NCI-H1048 (cell line): ENCODE data around the gene CNTN4.

Source experiments
- DNase-seq: peaks from one replicate; lab custom pipeline; 2025; lab: John Stamatoyannopoulos, UW

Gene CNTN4

DNA sequence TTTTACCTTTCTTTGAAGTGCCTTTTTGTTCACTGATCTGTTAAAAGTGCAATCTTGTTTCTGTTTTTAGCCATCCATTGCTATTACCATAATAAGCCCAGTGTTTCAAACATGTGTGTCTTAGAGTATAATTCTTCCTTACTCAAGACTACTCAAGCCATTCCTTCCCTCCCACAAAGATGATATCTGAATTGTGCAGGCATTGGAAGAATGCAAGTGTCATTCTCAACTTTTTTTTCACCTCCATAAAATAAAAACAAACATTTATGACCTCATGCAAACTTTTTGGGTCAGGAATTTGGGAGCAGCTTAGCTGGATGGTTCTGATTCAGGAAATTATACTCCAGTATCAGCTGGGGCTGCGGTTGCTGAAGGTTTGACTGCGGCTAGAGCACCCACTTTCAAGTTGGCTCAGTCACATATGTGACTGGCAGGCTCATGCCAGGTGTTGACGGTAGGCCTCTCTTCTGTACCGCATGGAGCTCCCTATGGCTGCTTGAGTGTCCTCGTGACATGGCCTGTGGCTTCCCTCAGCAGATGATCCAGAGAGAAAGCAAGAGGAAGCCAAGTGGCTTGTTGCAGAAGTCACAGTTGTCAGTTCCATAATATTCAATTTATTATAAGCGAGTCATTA is 490.8 kb downstream of the CNTN4 start:
- DNase-seq = no peak

DNA sequence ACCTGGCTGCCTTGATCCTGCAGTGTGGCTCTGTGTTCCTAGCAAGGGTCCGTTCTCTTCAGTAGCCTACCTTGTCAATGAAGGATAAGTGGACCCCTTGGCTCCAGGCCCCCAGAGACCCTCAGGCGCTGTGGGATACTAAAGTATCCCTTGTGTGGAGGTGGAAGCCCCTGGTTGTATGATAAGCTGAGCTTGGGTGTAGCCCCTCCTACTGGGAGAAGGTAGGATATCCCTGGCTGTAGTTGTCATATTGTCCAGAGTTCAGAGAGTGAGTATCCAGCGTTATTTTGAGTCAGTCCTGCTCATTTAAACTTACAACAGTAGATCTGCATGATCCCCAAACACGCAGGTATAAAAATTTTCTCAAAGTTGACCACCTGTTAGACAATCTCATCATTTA is 496.8 kb downstream of the CNTN4 start:
- DNase-seq = no peak

DNA sequence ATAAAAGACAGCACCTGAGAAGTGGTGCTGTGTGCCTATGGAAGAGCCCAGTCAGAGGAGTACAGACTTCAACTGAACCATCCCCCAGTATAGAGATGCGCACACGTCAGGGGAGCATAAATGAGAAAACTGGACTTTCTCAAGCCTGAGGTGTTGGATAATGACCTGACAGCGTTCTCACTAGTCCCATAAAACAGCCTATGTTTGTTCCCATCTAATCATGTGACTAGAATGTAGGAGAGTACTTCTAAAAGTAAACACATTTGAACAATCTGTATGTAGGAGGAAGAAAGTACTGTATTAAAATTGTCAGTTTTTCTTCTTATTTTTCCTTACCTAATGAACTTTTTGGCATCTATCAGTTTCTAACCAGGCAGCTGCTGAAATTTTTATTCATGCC is 498.9 kb downstream of the CNTN4 start:
- DNase-seq = no peak

DNA sequence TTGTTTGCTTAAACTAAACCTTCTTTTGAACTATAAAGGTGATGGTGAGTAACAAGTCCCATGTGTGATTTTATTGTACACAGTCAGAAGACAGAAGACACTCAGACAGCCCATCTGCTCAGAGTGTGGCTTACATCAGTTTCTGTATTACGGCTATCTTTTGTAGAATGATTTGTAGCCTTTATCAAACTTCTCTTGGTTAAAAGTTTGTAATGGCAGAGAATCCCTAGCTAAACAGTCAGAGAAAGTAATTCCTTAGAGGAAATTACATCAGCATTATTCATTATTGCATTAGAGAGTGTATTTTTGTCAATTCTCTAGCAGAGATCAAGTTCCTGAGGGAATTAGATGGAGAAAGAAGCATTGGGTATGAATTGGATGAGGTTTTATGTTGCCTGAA is 500.8 kb downstream of the CNTN4 start:
- no peak for DNase-seq

DNA sequence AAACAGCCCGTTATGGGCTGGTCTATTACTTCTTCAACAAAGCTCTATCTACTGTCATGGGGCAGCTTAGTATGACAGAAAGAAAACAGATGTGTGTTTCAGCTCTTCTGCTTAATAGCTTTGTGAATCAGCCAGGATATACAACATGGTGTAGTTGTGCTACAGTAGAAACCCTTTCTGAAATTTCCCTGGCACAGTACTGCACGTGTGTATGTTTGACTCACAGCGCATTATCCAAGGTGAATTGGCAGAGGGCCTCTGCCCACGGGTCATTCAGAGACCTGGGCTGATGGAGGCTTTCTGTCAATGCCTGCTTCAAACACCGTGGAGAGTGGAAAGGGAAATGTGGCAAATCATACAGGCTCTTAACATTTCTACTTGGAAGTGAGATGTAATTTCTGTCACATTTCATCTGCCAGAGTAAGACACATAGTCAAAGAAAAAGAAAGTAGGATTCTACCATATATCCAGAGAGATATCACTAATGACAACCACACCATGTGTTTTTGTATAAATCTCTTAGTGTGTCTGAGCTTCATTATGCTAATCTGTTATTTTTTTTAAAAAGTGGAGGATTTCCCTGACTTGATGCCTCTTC is 505.1 kb downstream of the CNTN4 start:
- no peak for DNase-seq

DNA sequence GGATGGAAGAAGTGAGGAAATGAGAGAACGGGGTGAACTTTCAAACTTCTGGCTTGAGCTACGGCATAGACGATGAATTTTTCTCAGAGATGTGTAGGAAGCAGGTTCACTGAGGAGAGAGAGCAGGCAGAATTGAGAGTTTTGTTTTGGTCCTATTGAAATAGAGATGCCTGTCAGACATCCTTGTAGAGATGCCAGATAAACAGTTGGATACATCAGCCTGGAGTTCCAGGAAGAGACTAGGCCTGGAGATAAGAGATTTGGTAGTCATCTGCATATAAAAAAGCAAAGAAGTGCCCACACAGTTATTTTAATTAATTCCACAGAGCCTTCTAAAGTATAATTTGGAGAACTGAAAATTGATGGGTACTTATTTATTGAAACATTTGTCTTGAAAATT is 515.9 kb downstream of the CNTN4 start:
- no peak for DNase-seq

DNA sequence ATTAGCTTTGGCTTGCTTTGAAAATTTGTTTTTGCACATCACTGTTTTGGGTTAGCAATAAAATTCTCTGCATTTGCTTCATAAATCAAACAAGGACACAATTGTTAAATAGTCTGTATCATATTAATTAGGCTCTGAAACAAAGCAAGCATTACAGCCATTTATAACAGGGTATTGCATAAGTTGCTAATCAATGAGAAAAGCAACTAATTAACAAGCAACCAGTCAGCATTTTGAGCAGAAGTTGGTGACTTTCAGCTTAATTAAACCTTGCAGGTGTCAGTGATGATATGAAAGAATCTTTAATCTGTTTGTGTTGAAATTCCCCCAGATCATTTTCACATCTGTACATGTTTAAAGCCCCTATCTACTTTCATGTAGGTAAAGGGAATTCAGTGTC is 516.4 kb downstream of the CNTN4 start:
- DNase-seq = no peak

DNA sequence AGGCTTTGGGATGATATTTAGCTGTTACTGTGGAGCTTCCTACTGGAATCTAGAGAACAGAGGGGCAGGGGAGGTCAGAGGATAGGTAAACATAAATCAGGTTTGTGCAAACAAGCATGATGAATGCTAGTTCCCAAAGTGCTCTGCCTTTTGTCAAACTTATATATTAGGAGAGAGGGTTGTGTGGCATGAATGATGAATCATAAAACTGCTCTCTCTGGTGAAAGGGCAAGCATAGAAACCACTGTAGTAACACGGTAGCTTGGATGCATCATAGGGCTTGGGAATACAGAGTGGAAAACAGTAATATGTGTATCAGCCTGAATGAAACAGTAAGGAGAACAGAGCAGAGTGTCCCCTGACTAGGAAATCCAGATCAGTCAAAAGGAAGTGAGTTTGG is 524.8 kb downstream of the CNTN4 start:
- DNase-seq = no peak

DNA sequence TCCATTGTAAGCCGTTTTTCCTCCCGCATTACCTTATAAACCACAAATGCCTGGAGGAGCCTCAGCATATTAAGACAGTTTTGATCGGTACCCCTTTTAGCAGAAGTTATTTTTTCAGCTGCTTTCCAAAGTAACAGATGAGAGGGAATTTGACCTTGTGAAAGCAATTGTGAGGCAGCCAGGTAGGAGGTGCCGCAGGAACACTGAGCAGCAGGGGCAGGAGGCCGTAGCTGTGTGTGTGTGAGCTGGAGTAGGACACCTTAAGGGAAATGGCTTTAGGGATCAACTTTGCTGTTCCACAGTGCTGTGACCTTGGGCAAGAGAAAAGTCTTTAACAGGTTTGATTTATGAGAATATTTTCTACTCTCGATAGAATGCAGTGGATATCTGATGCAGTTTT is 529.5 kb downstream of the CNTN4 start:
- no peak for DNase-seq

DNA sequence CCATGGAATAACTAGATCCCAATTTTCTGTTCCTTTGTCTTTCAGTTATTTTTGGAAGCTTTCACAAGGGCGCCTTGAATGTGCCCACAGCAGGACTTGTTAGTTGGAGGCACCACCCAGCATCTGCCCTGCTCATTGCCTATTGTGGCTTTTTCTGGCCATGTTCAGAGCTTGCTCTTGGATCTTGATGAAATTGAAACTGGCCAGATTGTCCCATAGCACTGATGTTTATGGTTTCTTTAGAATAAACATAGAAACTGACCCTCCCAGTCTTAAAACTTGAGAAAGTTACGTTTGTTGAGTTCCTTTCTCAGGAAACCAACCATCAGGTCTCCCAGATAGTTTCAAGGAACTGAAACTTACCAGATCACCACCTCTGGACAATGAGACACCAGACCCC is 536.8 kb downstream of the CNTN4 start:
- no peak for DNase-seq

DNA sequence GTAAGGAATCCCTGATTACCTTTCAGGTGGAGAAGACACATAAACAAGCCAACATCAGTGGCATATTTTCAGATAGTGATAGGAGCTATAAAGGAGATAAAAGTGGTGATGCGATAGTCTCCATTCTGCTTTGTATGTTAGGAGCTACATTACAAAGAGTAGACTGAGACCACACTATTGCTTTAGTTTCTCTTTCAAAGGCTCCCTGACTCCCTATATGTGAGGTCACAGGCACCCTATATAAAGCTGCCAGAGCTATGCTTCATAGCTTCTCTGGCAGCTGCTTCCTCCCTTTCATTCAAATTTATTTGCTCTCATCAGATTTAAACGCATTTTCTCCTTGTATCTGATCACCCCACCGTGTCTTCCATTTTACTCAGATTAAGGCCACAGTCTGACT is 544.9 kb downstream of the CNTN4 start:
- no peak for DNase-seq

DNA sequence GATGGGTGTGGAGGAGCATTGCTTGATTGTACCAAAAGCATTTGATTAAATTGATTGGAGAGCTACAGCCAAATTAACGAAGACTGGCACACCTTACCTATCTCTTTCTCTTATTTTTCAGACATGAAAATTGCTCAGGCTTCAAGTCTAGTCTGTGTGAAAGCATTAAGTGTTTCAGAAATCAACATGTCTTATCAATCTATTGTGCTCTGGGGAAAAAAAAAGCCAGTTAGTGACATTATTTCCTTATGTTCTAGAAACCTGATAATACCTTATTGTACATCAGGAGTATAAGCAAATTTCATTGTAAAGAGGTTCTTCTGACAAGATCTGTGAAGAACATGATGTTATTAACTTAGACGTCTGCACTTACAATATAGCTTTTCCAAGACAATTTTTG is 546.3 kb downstream of the CNTN4 start:
- DNase-seq = no peak

DNA sequence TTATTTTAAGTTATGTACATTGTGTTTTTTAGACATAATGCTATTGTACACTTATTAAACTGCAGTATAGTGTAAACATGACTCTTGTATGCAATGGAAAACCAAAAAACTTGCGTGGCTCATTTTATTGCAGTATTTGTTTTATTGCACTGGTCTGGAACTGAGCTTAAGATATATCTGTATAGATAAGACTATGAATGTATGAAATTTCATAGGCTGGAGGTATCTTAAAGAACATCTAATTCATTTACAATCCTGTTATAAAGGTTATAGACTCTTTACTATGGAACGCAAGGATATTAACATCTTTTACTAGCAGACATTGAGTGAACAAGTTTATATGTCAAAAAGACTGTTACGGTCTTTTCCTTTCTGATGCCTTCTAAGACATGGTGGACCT is 552.1 kb downstream of the CNTN4 start:
- DNase-seq = no peak

DNA sequence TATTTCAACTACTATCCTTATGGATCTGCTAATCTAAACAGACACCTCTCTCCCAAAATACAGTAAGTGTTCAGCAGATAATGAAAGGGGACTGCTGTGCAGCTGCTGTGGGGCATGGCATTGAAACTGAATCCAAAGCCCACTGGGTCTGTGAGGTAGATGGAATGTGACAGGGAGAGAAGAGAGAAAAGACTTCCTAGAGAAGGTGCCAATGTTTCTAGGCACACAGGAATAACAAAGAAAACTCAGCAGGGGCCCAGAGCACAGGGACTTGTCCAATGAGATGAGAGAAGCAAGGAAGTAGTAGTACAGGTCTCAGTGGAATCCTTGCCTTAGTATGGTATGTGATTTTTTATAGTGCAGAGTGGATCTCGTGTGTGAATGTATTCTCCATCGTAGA is 553.7 kb downstream of the CNTN4 start:
- DNase-seq = no peak

DNA sequence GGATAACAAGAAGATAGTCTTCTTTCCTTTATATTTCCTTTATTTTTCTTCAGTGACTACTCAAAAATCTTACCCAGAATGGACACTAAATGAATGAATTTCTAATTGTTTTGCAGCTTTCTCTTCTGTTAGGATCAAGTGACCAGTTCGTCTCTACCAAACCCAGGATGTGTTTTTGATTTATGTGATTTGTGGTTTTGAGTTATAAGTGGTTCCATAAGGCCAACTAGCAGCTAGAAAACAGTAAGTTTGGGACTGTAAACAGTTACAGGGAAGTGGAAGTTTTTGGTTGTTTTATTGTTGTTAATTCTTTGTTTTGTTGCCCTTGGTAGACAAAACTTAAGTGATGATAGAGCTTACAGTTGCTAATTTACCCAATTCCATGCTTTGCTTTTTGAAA is 555.0 kb downstream of the CNTN4 start:
- no peak for DNase-seq

DNA sequence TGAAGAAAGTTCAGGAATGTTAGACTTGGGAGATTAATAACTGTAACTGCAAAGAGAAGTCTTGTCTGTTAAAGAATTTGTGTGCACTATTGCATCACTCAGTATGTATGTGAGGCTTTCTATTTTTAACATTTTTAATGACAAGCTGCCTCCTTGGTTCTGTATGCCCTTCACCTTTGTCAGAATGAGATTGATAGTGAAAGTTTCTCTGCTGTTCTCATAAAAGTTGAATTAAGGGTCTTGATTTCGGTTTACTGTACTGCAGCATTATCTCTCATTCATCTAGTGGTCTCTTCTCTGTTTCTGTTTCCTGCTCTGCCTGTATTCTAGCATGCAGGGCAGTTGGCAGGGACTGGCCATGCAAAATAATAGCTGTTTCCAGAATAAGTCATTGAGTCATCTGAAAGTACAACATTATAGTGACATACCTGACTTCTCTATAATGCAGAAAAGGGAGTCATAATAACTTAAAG is 556.6 kb downstream of the CNTN4 start:
- DNase-seq = no peak

DNA sequence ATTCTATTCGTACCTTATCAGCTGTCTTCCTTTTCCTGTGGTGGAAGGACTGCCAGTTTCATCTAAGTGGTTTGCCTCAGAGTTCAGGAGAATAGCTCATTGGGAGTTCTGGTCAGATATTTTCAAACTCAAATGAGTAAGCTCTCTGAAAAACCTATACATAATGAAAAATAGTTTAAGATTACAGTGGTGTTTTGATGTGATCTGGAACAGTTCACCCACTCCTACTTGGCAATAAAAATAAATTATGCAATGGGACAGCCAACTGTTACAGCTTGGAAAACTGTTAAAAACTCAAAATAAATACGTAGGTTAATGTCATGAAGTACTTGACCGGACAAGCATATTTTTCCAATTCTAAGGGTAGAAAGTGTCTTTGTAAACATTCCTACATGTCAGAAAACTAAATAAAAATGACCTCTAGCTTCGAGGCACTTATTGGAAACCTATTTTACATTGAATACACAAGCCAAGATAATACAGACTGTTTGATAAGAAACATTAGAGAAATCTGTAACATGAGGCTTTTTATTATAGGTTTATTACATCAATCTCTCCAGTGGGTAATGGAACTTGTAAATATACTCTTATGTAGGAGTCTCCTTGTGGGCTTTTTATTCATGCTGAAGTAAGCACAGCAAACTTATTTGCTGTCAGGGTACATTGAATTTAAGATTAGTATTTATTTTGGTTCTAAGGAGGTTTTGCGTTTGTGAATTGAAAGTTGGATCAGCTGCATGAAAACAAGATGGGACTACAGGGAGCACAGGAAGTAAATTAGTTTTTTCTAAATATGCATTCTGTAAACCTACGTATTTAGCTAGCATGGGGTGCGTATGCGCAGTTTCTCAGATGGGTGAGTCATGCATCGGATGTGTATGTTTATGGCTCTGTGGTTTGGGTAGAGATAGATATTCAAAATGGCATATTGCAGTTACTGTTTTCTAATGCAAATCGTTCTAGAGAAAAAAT is 558.4 kb downstream of the CNTN4 start:
- no peak for DNase-seq

DNA sequence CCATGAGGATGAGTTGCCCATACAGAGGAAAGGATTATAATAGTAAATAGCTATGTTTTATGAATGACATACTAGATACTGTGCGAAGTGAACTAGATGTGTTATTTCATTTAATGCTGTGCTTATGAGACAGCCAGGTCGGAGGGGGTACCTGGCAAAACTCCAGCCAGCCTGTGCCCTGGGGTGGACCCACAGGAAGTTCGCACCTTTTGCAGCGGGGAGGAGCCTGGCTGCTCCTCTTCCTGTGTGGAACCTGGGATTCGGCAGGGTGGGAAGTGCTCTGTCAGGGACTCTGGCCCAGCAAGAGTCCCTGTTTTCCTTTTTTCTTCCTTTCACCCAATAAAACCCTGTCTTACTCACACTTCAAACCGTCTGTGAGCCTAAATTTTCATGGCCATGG is 559.3 kb downstream of the CNTN4 start:
- DNase-seq = no peak

DNA sequence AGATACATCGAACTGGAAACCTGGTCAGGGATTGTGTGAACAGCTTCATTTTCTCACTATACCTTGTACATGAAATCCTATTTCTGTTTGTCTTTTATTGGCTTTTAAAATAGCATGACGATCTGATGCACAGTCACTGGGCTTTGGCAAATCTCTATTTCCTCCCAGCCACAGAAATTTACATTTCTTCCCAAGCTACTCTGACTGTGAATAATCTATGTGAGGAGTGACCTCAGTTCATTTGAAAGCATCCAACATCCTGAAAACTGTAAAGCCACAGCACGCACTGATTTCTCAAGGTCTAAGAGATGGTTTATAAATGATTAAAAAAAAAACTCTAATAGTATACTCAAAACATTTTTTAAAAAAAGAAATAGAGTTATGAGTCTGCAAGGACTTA is 561.2 kb downstream of the CNTN4 start:
- no peak for DNase-seq

DNA sequence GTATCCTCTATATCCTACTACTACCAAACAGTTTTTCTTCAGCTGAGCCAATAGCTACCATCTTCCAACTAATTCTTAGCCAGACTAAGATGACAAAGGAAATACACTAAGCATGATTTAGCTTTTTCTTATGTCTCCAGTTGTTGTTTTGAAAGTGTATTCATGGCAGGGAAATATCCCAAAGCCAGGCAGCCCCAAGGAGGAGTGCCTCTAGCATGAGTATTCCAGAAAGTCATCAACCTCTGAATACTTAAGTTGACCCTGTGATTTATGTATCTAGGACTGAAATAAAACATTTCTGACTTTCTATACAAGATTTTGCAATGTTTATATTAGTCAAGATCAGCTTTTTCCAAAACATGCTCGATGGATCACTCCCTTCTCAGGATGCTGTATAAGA is 562.4 kb downstream of the CNTN4 start:
- DNase-seq = no peak

DNA sequence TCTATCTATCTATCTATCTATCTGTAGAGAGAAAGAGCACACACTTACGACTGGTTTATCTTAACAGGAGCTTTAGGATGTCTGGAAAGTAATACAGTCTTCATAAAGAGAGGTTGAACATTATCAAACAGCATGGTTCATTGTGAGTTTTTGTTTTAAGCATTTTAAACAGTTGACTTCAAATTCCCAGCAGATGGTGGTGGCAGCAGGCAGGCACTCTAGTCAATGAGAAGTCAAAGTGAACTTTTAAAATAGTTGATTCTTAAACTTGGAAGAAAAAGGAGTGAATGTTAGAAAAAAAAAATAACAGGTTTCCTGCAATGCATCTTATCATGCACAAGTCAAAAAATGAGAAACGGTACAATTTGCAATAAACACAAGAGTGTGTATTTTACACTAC is 578.8 kb downstream of the CNTN4 start:
- DNase-seq = no peak

DNA sequence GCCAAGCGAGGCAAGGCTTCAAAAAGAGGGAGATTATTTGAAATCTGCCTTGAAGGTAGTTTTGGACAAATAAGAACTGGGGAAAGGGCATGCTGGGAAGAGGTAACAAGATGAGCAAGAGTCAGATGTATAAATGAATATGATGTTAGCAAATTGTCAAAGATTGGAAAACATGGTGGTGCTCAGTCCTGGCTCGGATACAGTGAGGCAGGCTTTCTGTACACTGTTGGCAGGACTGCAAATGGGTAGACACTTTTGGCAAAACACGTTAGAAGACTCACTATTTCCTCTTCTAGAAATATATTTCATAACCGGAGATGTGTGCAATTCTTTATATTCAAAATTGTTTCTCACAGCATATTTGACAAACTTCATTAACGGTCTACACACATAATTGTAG is 581.6 kb downstream of the CNTN4 start:
- DNase-seq = no peak

DNA sequence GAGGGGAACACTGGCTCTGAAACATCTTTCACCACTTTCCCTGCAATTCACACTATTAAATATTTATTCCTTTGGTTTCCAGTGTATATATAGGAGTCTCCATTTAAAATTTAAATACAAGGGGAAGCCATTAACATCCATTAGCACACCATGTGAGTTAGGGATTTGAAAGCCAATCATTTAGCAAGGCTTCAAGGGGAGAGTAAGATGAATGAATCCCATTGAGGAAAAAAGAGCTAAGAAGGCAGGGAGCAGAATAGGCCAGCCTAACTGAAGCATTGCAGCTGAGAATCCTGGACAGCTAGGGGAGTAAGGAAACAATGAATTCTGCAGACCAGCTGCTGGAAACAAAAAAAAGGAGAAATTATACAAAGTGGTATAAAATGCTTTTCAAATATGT is 585.4 kb downstream of the CNTN4 start:
- no peak for DNase-seq
